Retinal pigment epithelial cell (primary cell): ENCODE data around the gene ITGA5.

Source experiments
- DNase-seq: peaks from one replicate; pipeline ENCODE4 v3.0.0-alpha.2; 2010; ENCODE audit warnings: low read depth
- H3K4me3 ChIP-seq: 2 replicates; pipeline ENCODE4 v1.5.1; 2011; ENCODE audit warnings: mild to moderate bottlenecking, low read length, control low read depth, moderate library complexity
- TF ChIP-seq, protein P1 (sequence below): conservative IDR thresholded peaks from 2 replicates; pipeline ENCODE4 v1.5.1; 2011; ENCODE audit warnings: low read depth, low read length, control low read depth, inconsistent platforms

Gene ITGA5

GRCh38 chr12:54383041-54383609 lies 35.9 kb downstream of the ITGA5 start:
- TF ChIP-seq, protein P1, sequence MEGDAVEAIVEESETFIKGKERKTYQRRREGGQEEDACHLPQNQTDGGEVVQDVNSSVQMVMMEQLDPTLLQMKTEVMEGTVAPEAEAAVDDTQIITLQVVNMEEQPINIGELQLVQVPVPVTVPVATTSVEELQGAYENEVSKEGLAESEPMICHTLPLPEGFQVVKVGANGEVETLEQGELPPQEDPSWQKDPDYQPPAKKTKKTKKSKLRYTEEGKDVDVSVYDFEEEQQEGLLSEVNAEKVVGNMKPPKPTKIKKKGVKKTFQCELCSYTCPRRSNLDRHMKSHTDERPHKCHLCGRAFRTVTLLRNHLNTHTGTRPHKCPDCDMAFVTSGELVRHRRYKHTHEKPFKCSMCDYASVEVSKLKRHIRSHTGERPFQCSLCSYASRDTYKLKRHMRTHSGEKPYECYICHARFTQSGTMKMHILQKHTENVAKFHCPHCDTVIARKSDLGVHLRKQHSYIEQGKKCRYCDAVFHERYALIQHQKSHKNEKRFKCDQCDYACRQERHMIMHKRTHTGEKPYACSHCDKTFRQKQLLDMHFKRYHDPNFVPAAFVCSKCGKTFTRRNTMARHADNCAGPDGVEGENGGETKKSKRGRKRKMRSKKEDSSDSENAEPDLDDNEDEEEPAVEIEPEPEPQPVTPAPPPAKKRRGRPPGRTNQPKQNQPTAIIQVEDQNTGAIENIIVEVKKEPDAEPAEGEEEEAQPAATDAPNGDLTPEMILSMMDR: no peak
- no peak for DNase-seq
- no peak overlapping the region for H3K4me3 ChIP-seq

- TF ChIP-seq, protein P1: no peak
- H3K4me3 ChIP-seq: no peak overlapping the region
- no peak for DNase-seq
Measured at GRCh38 chr12:54381136-54381535, 37.9 kb downstream of the ITGA5 start.

GRCh38 chr12:54379398-54380201 lies 39.5 kb downstream of the ITGA5 start:
- H3K4me3 ChIP-seq: peak overlapping the region; percentile 49
- TF ChIP-seq, protein P1: peak; percentile 100
- no peak for DNase-seq

GRCh38 chr12:54378796-54379397 lies 40.2 kb downstream of the ITGA5 start:
- no peak for DNase-seq
- peak overlapping the region; percentile 49 for H3K4me3 ChIP-seq
- TF ChIP-seq, protein P1: no peak

- DNase-seq: no peak
- TF ChIP-seq, protein P1: no peak
- no peak overlapping the region for H3K4me3 ChIP-seq
Measured at GRCh38 chr12:54377797-54378515, 41.1 kb downstream of the ITGA5 start.

GRCh38 chr12:54377007-54377406 lies 42.1 kb downstream of the ITGA5 start:
- H3K4me3 ChIP-seq: no peak overlapping the region
- DNase-seq: no peak
- TF ChIP-seq, protein P1: no peak
